NCI-H82 treated with DMSO at 0.1 percent for 48 hours (cell line): ENCODE data around the gene LRRC10B.
A peak's percentile ranks its signal among the peaks of the same experiment; 100 is the strongest.

Source experiments
- DNase-seq: peaks from one replicate; lab custom pipeline; 2025; ENCODE audit not compliant: unreplicated experiment; lab: John Stamatoyannopoulos, UW

Gene LRRC10B

DNA sequence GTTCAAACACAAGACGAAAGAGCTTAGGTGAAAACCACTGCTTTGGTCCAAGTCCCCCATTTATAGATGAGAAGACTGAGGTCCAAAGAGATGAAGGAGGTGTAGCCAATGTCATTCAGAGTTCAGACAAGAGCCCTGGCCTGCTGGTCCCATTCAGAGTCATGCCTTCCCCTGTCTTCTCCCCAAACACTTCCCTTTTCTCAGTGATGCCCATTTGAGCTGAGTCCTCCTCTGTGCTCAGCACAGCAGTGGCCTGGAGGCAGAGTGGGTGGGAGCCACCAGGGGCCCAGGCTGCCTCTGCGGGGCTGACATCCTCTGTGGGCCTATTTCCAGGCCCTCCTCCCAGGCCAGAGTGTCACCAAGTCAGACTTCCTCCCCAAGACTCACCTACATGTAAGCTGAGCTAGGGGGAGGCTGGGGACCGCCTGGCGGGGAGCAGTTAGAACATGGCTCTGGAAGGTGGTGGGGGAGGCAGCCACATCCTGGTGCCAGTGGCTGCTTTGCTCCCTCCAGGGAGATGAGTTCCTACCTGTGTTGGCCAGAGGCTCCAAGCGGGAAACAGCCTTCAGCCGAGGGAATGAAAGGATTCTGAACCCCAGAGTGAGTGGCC is 22.4 kb upstream of the LRRC10B start:
- no peak for DNase-seq

GRCh38 chr11:61486779-61487178 is 21.8 kb upstream of the LRRC10B start:
- DNase-seq = no peak

- no peak for DNase-seq
These were observed 21.1 kb upstream of the LRRC10B start for GRCh38 chr11:61487342-61488025.

DNA sequence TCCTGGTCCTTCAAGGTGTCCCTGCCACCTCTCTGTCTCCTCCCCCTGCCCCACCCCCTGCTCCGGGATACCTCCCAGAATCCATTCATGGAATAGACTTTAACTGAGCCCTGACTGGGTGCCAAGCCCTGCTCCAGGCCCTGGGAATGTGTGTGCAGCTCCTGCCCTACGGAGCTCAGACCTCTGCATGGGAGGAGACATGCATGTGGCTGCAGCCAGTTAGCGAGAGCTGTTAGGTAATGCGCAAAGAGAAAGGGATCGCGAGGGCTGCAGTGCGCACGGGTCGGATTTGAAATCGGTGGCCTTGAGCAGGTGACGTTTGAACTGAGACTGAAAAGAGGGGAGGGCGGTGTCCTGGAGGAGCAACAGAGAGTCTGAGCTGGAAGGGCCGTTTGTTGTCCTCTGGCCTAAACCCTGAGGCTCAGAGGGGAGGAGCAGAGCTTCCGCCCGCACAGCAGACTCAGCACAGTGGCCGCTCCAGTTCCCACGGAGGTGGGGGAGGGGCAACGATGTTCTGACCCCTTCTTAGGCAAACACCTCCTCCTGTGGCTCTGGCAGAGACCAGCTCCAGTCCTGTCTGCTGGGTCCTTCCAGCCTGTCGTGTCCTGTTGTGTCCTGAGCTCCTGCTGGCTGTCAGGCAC is 19.8 kb upstream of the LRRC10B start:
- DNase-seq = no peak

DNA sequence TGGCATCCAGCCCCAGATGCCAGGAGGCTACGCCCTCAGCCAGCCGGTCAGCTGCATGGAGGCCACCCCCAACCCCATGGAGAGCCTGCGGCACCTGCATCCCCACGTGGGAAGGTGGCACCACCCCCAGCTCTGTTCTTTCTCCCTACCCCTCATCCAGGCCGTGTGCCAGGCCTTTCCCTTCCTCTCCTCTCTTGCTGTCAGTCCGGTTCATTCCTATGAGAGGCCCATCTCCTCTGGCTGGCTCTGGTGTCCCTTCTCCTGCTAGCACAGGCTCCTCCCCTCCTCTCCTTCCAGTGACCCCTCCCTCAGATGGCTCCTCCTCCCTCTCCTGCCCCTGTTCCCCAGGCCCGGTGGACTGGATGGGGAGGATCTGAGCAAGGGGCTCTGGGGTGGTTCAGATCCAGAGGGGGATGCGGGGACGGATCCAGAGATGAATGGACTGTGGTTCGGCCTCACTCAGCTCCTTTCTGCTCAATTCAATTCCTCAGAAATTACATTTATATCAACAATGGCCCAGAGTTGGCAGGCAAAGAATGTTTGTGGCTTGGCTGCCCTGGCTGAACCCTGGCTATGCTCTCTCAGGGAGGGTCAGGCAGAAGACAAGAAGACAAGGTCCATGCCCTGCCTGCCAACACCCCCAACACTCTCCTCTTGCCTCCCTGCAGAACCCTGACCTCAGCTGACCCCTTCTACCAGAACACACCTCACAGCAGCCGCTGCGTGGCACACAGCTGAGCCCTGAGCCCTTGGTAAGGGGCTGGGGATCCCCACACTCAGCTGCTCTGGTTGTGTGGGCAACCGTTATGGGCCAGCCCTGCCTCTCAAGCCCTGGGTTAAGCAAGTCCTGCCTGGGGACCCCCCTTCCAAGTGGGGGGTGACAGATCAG is 18.5 kb upstream of the LRRC10B start:
- DNase-seq = no peak

DNA sequence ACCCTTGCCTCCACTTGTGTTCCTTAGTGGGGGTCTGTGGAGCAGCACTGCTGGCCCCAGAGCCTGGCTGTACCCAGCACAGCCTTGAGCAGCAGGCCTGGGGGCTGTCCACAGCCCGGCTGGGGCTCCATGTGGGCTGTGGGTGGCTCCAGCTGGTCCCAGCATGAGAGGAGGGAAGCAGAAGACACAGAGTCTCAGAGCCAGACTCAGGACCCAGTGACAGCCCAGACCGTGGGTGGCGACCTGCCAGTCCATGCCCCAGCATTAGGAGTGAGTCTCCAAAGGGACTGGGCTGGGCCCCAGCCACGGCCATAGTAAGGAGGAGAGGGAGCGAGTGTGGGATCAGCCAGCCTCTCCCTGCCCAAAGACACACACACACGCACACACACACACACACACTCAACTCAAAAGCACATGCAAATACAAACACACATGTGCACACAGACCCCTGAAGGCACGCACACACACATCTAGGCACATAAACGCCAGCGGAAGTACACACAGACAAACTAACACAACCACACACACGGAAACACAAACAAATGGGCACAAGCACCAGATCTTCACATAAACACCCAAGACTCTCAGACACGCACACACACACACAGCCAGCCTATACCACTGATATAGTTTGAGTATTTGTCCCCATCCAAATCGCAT is 16.7 kb upstream of the LRRC10B start:
- DNase-seq = no peak

GRCh38 chr11:61494381-61494961 is 14.1 kb upstream of the LRRC10B start:
- DNase-seq = no peak

- DNase-seq = peak; percentile 79
These were observed 12.5 kb upstream of the LRRC10B start for GRCh38 chr11:61495801-61496601.

DNA sequence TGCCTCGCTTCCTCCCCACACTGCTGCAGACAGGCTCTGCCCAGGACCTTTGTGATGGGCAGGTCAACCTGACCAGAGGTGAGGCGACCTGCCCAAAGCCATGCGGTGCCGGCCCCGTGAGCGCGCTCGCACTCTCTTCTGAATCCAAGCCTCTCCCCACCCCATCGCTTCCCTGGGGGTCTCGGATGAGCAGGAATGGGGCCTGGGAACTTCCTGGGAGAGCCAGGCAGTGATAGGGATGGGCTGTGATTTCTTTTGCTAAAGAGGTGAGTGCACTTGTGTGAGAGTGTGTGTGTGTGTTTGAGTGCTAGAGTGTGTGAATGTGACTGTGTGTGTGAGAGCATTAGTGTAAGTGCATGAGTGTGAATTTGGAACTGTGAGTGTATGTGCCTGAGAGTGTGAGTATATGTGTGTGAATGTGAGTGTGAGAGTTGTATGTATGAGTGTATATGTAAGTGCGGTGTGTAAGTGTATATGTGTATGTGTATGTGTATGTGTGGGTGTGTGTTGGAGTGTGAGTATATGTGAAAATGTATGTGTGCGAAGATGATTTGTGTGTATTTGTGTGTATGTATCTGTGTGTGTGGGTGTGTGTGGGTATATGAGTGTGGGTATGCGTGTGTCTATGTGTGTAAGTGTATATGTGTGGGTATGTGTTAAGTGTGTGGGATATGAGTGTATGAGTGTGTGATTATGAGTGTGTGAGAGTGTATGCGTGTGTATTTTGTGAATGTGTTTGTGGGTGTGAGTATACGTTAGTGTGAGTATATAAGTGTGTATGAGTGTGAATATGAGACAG is 11.7 kb upstream of the LRRC10B start:
- DNase-seq = no peak

DNA sequence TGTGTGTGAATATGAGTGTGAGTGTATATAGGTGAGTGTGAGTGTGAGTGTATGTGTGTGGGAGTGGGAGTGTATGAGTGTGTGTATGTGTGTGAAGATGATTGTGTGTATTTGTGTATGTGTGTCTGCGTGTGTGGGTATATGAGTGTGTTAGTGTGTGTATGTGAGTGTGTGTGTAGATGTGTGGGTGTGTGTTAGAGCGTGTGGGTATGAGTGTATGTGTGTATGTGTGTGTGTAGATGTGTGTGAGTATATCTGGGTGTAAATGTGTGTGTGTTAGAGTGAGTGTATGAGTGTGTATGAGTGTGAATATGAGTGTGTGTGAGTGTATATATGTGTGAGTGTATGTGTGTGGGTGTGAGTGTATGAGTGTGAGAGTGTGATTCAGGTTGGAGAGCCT is 11.1 kb upstream of the LRRC10B start:
- DNase-seq = no peak

GRCh38 chr11:61497876-61498275 is 10.7 kb upstream of the LRRC10B start:
- no peak for DNase-seq

GRCh38 chr11:61498767-61499341 is 9.7 kb upstream of the LRRC10B start:
- no peak for DNase-seq

GRCh38 chr11:61499816-61500491 is 8.6 kb upstream of the LRRC10B start:
- DNase-seq = no peak

DNA sequence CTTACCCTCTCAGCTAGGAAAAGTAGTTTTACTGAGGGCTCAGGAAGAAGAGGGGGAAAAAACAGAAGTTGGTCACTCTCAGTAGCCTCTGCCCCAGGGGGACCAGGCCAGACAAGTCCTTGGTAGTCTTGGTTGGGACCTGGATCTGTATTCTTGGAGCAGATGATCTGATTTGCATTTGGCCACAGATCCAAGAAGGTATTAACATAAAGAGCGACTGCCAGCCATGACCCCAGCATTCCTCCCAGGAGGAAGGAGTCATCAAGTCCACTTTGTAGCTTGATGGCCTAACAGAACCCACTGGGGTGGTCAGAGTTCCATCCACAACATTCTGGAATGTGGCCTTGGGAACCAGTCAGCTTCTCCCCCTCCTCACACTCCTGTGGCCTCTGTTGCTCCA is 6.0 kb upstream of the LRRC10B start:
- DNase-seq = no peak

DNA sequence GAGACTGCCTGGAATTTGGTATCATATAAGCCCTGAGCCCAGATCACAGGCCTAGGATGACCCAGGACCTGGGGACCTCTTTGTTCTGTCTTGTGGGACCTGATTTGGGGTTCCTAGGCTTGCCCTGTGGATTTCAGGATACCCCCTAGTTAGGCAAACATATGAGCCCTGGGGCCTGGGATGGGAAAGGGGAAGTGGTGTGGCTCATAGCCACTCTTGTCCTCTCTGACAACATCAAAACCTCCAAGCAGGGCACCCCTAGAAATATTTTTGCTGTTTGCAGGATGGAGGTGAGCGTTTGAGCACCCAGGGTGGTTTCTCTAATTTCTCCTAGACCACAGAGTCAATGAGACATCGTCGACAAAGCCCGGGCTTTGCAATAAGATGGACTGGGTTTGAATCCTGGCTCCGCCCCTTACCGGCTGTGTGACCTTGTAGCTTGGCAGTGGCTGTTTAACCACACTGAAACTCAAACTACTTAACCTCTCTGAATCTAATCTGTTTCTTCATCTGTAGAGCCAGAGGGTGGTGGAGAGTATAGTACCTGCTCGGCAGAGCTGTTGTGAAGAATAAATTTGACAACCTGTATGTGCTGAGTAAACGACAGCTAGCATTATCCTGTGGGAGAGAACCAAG is 5.3 kb upstream of the LRRC10B start:
- DNase-seq = no peak

DNA sequence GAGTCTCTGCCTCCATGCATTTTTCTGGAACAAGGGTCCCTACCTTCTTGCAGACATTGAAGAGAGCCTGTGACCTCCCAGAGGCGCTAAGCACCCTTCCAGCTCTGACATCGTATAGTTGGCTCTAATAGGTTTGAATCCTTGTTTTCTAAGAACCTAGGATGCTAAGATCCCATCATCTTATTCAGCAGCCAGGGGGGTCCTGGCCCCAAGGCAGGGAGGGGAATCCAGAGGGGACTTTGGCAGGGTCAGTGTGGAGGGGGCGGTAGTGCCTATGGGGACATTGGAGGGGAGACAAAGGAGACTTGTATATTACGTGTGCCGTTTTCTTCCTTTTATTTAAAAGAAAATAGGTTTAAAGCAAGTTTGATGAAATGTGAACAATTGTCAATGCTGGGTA is 3.4 kb upstream of the LRRC10B start:
- no peak for DNase-seq

GRCh38 chr11:61505640-61506155 is 2.9 kb upstream of the LRRC10B start:
- no peak for DNase-seq
